Caco-2 (cell line): ENCODE results near the gene KPNA6. TPM values are rescaled to one million over a fixed set of nuclear protein-coding genes. Genes with fewer than 3 reads are reported as not detected.

Experiments used
- BruUV-seq: library from RNA; stranded (reverse); fragments of 400-500 nt; replicated peaks from 2 replicates; lab custom pipeline; 2021; lab: Mats Ljungman, UMichigan
- CTCF ChIA-PET: fragments of 300-600 bp; sonication (Branson Sonifier 250); formaldehyde crosslinking; loops from one replicate; lab custom pipeline; 2022; ENCODE audit warnings: antibody characterized with exemption; lab: Charles Lee
- POLR2A ChIA-PET: fragments of 300-600 bp; sonication (Branson Sonifier 250); formaldehyde crosslinking; loops from one replicate; lab custom pipeline; 2022; ENCODE audit warnings: antibody characterized with exemption; lab: Charles Lee
- DNase-seq, 2 experiments: peaks; one replicate each; pipeline versions ENCODE4 v3.0.0 to v3.0.0-alpha.2; 2020 to 2022
- H3K27me3 ChIP-seq: replicated peaks from 2 replicates; pipeline ENCODE4 v1.6.0; 2011; ENCODE audit warnings: low read length; ENCODE audit not compliant: control insufficient read depth, insufficient read depth
- H3K36me3 ChIP-seq: 2 replicates; pipeline ENCODE4 v1.5.1; 2011; ENCODE audit warnings: low read length; ENCODE audit not compliant: control insufficient read depth, insufficient read depth
- H3K4me1 ChIP-seq: fragments of 250-450 bp; sonication (Bioruptor Pico); 2 replicates; pipeline ENCODE4 v1.5.1; 2020; ENCODE audit warnings: mild to moderate bottlenecking
- H3K4me3 ChIP-seq: 2 replicates; pipeline ENCODE4 v1.5.1; 2011; ENCODE audit warnings: low read depth, mild to moderate bottlenecking, control low read depth, low read length
- H3K9me3 ChIP-seq: fragments of 250-450 bp; sonication (Bioruptor Pico); 2 replicates; pipeline ENCODE4 v1.5.1; 2020; ENCODE audit warnings: mild to moderate bottlenecking, moderate library complexity
- H3K27ac Mint-ChIP-seq: one replicate; pipeline ENCODE4 v1.8.0; 2022; ENCODE audit warnings: mixed read lengths; ENCODE audit not compliant: unreplicated experiment
- H3K27me3 Mint-ChIP-seq: one replicate; pipeline ENCODE4 v1.8.0; 2022; ENCODE audit warnings: mixed read lengths; ENCODE audit not compliant: insufficient read depth, unreplicated experiment
- H3K36me3 Mint-ChIP-seq: one replicate; pipeline ENCODE4 v1.8.0; 2022; ENCODE audit warnings: mild to moderate bottlenecking, mixed read lengths; ENCODE audit not compliant: insufficient read depth, unreplicated experiment
- H3K4me1 Mint-ChIP-seq: one replicate; pipeline ENCODE4 v1.8.0; 2022; ENCODE audit warnings: low read depth, mixed read lengths; ENCODE audit not compliant: unreplicated experiment
- H3K4me3 Mint-ChIP-seq: one replicate; pipeline ENCODE4 v1.8.0; 2022; ENCODE audit warnings: mild to moderate bottlenecking, moderate library complexity, mixed read lengths; ENCODE audit not compliant: unreplicated experiment
- H3K9me3 Mint-ChIP-seq: one replicate; pipeline ENCODE4 v1.8.0; 2022; ENCODE audit warnings: mixed read lengths; ENCODE audit not compliant: unreplicated experiment
- intact Hi-C: fragments of 100-400 bp; cut with micrococcal nuclease; formaldehyde crosslinking; loops from one replicate; pipeline ENCODE4 v1.10.0; 2022; ENCODE audit not compliant: unreplicated experiment
- total RNA-seq: library from RNA; stranded (reverse); gene quantifications from 2 replicates; pipeline ENCODE4 v1.2.3, GENCODE V29; 2022
- TF ChIP-seq, protein P1 (sequence below), 2 experiments: fragments of 200-600 bp in 1 of 2; IDR thresholded peaks; 1 replicate in 1 of 2; 2 replicates in 1 of 2; pipeline versions ENCODE4 v1.5.1 to v1.8.0; 2011 to 2022; ENCODE audit warnings: antibody characterized with exemption in 1 of 2, control low read depth in 1 of 2, inconsistent platforms in 1 of 2, low read depth in 1 of 2, low read length in 1 of 2, mild to moderate bottlenecking in 1 of 2, moderate library complexity in 1 of 2; ENCODE audit not compliant: insufficient read depth in 1 of 2, severe bottlenecking in 1 of 2, unreplicated experiment in 1 of 2

KPNA6 gene
- total RNA-seq, 1 experiment from 2014 or later = 52.8 TPM

DNA sequence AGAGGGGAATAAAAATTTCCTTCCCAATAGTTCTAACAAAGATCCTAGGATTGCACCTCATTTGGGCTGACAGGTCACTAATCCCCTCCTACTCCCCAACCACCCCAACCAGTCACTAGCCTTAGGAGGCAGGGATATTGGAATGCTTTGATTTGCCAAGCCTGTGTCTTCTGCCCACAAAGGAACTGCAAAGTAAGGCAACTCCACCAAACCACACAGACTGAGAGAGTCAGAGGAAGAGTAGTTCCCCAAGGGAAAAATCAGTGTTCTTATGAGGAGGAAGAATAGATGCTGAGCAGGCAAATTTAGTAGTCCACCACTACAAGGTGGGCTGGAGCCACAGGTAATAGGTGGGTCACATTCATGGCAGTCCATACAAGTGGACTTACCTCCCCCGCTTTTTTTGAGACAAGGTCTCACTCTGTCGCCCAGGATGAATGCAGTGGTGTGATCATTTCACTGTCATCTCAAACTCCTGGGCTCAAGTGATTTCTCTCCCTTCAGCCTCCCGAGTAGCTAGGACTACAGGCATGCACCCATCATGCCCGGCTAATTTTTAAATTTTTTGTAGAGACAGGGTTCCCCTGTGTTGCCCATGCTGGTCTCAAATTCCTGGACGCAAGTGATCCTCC, 38.8 kb upstream of the KPNA6 start:
- Histone ChIP-seq H3K4me3 (no peak overlapping the region), H3K27me3 (no peaks in the 10 kb centered on the region), H3K36me3 (no peaks in the 10 kb centered on the region), H3K4me1 (no peaks in the 10 kb centered on the region), H3K9me3 (no peaks in the 10 kb centered on the region)
- Mint-ChIP-seq H3K4me1 (peaks cover 16% of the 10 kb centered on the region), H3K27ac (no peak overlapping the region), H3K4me3 (no peak overlapping the region), H3K9me3 (no peaks in the 10 kb centered on the region), H3K36me3 (peaks cover 25% of the 10 kb centered on the region), H3K27me3 (no peaks in the 10 kb centered on the region)
- POLR2A ChIA-PET = no interaction called here
- BruUV-seq = no TSS peak
- CTCF ChIA-PET = no interaction called here
- intact Hi-C loops = no loop called here
- TF ChIP-seq, protein P1, sequence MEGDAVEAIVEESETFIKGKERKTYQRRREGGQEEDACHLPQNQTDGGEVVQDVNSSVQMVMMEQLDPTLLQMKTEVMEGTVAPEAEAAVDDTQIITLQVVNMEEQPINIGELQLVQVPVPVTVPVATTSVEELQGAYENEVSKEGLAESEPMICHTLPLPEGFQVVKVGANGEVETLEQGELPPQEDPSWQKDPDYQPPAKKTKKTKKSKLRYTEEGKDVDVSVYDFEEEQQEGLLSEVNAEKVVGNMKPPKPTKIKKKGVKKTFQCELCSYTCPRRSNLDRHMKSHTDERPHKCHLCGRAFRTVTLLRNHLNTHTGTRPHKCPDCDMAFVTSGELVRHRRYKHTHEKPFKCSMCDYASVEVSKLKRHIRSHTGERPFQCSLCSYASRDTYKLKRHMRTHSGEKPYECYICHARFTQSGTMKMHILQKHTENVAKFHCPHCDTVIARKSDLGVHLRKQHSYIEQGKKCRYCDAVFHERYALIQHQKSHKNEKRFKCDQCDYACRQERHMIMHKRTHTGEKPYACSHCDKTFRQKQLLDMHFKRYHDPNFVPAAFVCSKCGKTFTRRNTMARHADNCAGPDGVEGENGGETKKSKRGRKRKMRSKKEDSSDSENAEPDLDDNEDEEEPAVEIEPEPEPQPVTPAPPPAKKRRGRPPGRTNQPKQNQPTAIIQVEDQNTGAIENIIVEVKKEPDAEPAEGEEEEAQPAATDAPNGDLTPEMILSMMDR (IDR thresholded peaks at IDR 0.05; ENCODE audit: insufficient read depth in 1 of 2, low read depth in 1 of 2, low read length in 1 of 2, severe bottlenecking in 1 of 2, unreplicated experiment in 1 of 2) = no peak
- DNase-seq = no peak

DNA sequence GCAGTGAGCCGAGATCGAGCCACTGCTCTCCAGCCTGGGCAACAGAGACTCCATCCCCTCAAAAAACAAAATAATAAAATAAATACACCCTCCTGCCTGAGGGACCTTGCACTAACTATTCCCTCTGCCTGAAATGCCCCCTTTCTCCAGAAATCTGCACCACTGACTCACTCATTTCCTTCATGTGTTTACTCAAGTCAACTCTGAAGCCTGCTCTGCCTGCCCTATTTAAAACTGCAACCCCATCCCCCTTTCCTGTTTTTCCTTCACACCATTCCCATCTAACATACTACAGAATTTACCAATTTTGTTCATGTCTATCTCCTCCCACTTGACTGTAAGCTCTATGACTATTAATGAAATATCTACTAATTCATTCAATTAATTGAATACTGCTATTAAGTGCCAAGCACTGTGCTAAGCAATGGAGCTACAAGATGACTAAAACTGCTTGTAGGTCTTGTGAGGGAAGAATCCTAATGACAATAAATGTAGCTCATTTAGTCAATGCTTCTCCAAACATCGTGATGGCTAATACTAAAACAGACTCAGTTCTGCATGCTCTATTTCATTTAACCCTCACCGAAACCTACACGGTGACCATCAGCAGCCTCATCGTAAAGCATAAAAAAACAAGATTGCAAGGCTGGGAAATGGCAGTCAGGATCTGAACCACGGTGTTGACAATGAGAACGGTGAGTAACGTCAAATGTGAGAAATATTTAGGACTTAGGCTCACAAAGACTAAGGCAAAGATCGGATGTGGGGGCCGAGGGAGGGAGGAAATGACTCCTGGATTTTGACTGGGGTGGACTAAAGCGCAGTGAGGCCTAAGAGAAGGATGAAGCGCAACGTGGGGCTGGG, 35.9 kb upstream of the KPNA6 start:
- TF ChIP-seq, protein P1 (IDR thresholded peaks at IDR 0.05; ENCODE audit: insufficient read depth in 1 of 2, low read depth in 1 of 2, low read length in 1 of 2, severe bottlenecking in 1 of 2, unreplicated experiment in 1 of 2) = no peak
- H3K4me3 ChIP-seq = peak overlapping the region; percentile 79
- no peaks in the 10 kb centered on the region for H3K9me3 Mint-ChIP-seq
- no peaks in the 10 kb centered on the region for H3K9me3 ChIP-seq
- H3K4me3 Mint-ChIP-seq = peak overlapping the region; percentile 88
- POLR2A ChIA-PET = interaction anchor here (1.2 kb wide), 1 partner anchor 107 kb away, joined by 8 read pairs; the partner anchor contains the start of gene TXLNA
- H3K4me1 Mint-ChIP-seq = peaks cover 16% of the 10 kb centered on the region
- CTCF ChIA-PET = interaction anchor here (1.2 to 2.2 kb wide), 2 partner anchors 9 to 28 kb away, joined by 4 to 9 read pairs; no protein-coding TSS in a partner anchor
- H3K36me3 ChIP-seq = no peaks in the 10 kb centered on the region
- peak overlapping the region; percentile 76 for H3K27ac Mint-ChIP-seq
- H3K36me3 Mint-ChIP-seq = peaks cover 15% of the 10 kb centered on the region
- H3K27me3 Mint-ChIP-seq = no peaks in the 10 kb centered on the region
- H3K4me1 ChIP-seq = no peaks in the 10 kb centered on the region
- intact Hi-C loops = loop anchor here (2.0 kb wide), 1 partner anchor 37 kb away; the partner anchor contains the start of gene KPNA6
- no peak for DNase-seq
- BruUV-seq = TSS peak; percentile 50
- no peaks in the 10 kb centered on the region for H3K27me3 ChIP-seq

- Mint-ChIP-seq H3K4me3 (peak within 1 kb of the TSS; percentile 88), H3K27me3 (no peaks in the 10 kb centered on the region), H3K9me3 (no peaks in the 10 kb centered on the region), H3K36me3 (peaks cover 11% of the 10 kb centered on the region), H3K4me1 (peaks cover 16% of the 10 kb centered on the region), H3K27ac (peak within 1 kb of the TSS; percentile 76)
- intact Hi-C loops = loop anchor here (2.0 kb wide), 1 partner anchor 36 kb away; the partner anchor contains the start of gene KPNA6
- no peaks in the 10 kb centered on the region for H3K27me3 ChIP-seq
- H3K4me3 ChIP-seq = peak within 1 kb of the TSS; percentile 79
- TF ChIP-seq, protein P1 (IDR thresholded peaks at IDR 0.05; ENCODE audit: insufficient read depth in 1 of 2, low read depth in 1 of 2, low read length in 1 of 2, severe bottlenecking in 1 of 2, unreplicated experiment in 1 of 2) = peak in 1 of 2 experiments; percentile 13
- CTCF ChIA-PET = interaction anchor here (0.6 to 2.2 kb wide), 12 partner anchors 10 to 493 kb away, joined by 3 to 9 read pairs (median 4); partner anchors contain the start of gene KPNA6
- no TSS peak for BruUV-seq
- DNase-seq = peak; percentile 88 to 89
- no peaks in the 10 kb centered on the region for H3K9me3 ChIP-seq
- H3K4me1 ChIP-seq = no peaks in the 10 kb centered on the region
- no peaks in the 10 kb centered on the region for H3K36me3 ChIP-seq
- POLR2A ChIA-PET = interaction anchor here (0.6 to 1.4 kb wide), 3 partner anchors 35 to 107 kb away, joined by 3 to 8 read pairs (median 8); partner anchors contain the start of genes KPNA6 and TXLNA
Observed at GRCh38 chr1:32072622-32073298, 35.1 kb upstream of the KPNA6 start, which contains the start of gene TMEM39B. TSS of gene TMEM39B (plus strand) at chr1:32072939. CDS start at chr1:32073048, 109 bp downstream.
